Iris pigment epithelial cell (primary cell): ENCODE results near the gene SMC5.
"Not testable (repeated sequence)": the region's sequence is repeated elsewhere in the genome, so short reads cannot be mapped to it uniquely, and the experiment has no call there.

Source experiments
- DNase-seq: peaks from one replicate; pipeline ENCODE4 v3.0.0-alpha.2; 2011; ENCODE audit warnings: low read depth

The SMC5 gene

GRCh38 chr9:70258692-70259511 lies at the start of gene SMC5:
Gene SMC5, plus strand, starts transcription at chr9:70258978. Its CDS starts 101 bp downstream, at chr9:70259079.
- peak; percentile 91 for DNase-seq

- DNase-seq: no peak
Observed at GRCh38 chr9:70217029-70217428, 41.7 kb upstream of the SMC5 start.

GRCh38 chr9:70218767-70219166 lies 40.0 kb upstream of the SMC5 start:
- peak; percentile 28 for DNase-seq

GRCh38 chr9:70220216-70220615 lies 38.6 kb upstream of the SMC5 start:
- DNase-seq: no peak

GRCh38 chr9:70222354-70222753 lies 36.4 kb upstream of the SMC5 start:
- no peak for DNase-seq

- DNase-seq: no peak
Observed at GRCh38 chr9:70228118-70228517, 30.7 kb upstream of the SMC5 start.

GRCh38 chr9:70228611-70229010 lies 30.2 kb upstream of the SMC5 start:
- DNase-seq: no peak

- peak; percentile 23 for DNase-seq
Observed at GRCh38 chr9:70229026-70229425, 29.8 kb upstream of the SMC5 start.

GRCh38 chr9:70229579-70229978 lies 29.2 kb upstream of the SMC5 start:
- DNase-seq: peak; percentile 50

GRCh38 chr9:70232476-70232875 lies 26.3 kb upstream of the SMC5 start:
- no peak for DNase-seq

GRCh38 chr9:70234208-70234607 lies 24.6 kb upstream of the SMC5 start:
- not testable (repeated sequence) for DNase-seq

- DNase-seq: not testable (repeated sequence)
Observed at GRCh38 chr9:70245952-70246351, 12.8 kb upstream of the SMC5 start.

- no peak for DNase-seq
Observed at GRCh38 chr9:70250221-70250620, 8.6 kb upstream of the SMC5 start.

GRCh38 chr9:70255486-70255885 lies 3.3 kb upstream of the SMC5 start:
- DNase-seq: peak; percentile 28

GRCh38 chr9:70256123-70256551 lies 2.6 kb upstream of the SMC5 start:
- peak; percentile 93 for DNase-seq

GRCh38 chr9:70257502-70257901 lies 1.3 kb upstream of the SMC5 start:
- DNase-seq: no peak

GRCh38 chr9:70257991-70258691 lies 637 bp upstream of the SMC5 start:
- peak; percentile 53 for DNase-seq

GRCh38 chr9:70259512-70259802 lies 679 bp downstream of the SMC5 start:
- no peak for DNase-seq

- DNase-seq: no peak
Observed at GRCh38 chr9:70260007-70260443, 1.2 kb downstream of the SMC5 start.

- no peak for DNase-seq
Observed at GRCh38 chr9:70260606-70261005, 1.8 kb downstream of the SMC5 start.

GRCh38 chr9:70261131-70261870 lies 2.5 kb downstream of the SMC5 start:
- peak; percentile 33 for DNase-seq

- no peak for DNase-seq
Observed at GRCh38 chr9:70262366-70262765, 3.6 kb downstream of the SMC5 start.

- DNase-seq: peak; percentile 71
Observed at GRCh38 chr9:70262948-70263347, 4.2 kb downstream of the SMC5 start.
